ENCODE results near the gene TTC7B.

TTC7B gene

GRCh38 chr14:90616881-90617280, 199.3 kb downstream of the TTC7B start:
- no peak for DNase-seq (ENCODE audit: low spot score)

GRCh38 chr14:90616313-90616712, 199.9 kb downstream of the TTC7B start:
- no peak for DNase-seq (ENCODE audit: low spot score)

- DNase-seq (ENCODE audit: low spot score) = no peak
Measured at GRCh38 chr14:90615517-90616060, 200.6 kb downstream of the TTC7B start.

GRCh38 chr14:90614696-90615516, 201.3 kb downstream of the TTC7B start:
- no peak for DNase-seq (ENCODE audit: low spot score)

- DNase-seq (ENCODE audit: low spot score) = no peak
Measured at GRCh38 chr14:90613997-90614396, 202.2 kb downstream of the TTC7B start.

- DNase-seq (ENCODE audit: low spot score) = no peak
Measured at GRCh38 chr14:90613453-90613852, 202.8 kb downstream of the TTC7B start.

GRCh38 chr14:90612801-90613200, 203.4 kb downstream of the TTC7B start:
- DNase-seq (ENCODE audit: low spot score) = no peak

GRCh38 chr14:90611936-90612335, 204.3 kb downstream of the TTC7B start:
- no peak for DNase-seq (ENCODE audit: low spot score)

- no peak for DNase-seq (ENCODE audit: low spot score)
Measured at GRCh38 chr14:90611501-90611900, 204.7 kb downstream of the TTC7B start.

GRCh38 chr14:90610346-90611040, 205.7 kb downstream of the TTC7B start:
- DNase-seq (ENCODE audit: low spot score) = no peak

- DNase-seq (ENCODE audit: low spot score) = no peak
Measured at GRCh38 chr14:90609376-90609775, 206.9 kb downstream of the TTC7B start.

GRCh38 chr14:90608929-90609341, 207.3 kb downstream of the TTC7B start:
- DNase-seq (ENCODE audit: low spot score) = no peak

GRCh38 chr14:90608281-90608680, 207.9 kb downstream of the TTC7B start:
- no peak for DNase-seq (ENCODE audit: low spot score)

- DNase-seq (ENCODE audit: low spot score) = no peak
Measured at GRCh38 chr14:90607141-90607540, 209.1 kb downstream of the TTC7B start.

- no peak for DNase-seq (ENCODE audit: low spot score)
Measured at GRCh38 chr14:90606434-90606833, 209.8 kb downstream of the TTC7B start.

GRCh38 chr14:90605430-90605829, 210.8 kb downstream of the TTC7B start:
- no peak for DNase-seq (ENCODE audit: low spot score)

- DNase-seq (ENCODE audit: low spot score) = no peak
Measured at GRCh38 chr14:90604356-90604755, 211.9 kb downstream of the TTC7B start.

- no peak for DNase-seq (ENCODE audit: low spot score)
Measured at GRCh38 chr14:90603841-90604240, 212.4 kb downstream of the TTC7B start.

- DNase-seq (ENCODE audit: low spot score) = no peak
Measured at GRCh38 chr14:90603336-90603735, 212.9 kb downstream of the TTC7B start.

- DNase-seq (ENCODE audit: low spot score) = no peak
Measured at GRCh38 chr14:90602088-90602687, 214.0 kb downstream of the TTC7B start.

GRCh38 chr14:90601563-90601962, 214.7 kb downstream of the TTC7B start:
- DNase-seq (ENCODE audit: low spot score) = no peak

- DNase-seq (ENCODE audit: low spot score) = no peak
Measured at GRCh38 chr14:90600619-90601018, 215.6 kb downstream of the TTC7B start.
